ENCODE data around the gene PRAME.
"Not testable (repeated sequence)": the region's sequence is repeated elsewhere in the genome, so short reads cannot be mapped to it uniquely, and the experiment has no call there.

The PRAME gene, protein sequence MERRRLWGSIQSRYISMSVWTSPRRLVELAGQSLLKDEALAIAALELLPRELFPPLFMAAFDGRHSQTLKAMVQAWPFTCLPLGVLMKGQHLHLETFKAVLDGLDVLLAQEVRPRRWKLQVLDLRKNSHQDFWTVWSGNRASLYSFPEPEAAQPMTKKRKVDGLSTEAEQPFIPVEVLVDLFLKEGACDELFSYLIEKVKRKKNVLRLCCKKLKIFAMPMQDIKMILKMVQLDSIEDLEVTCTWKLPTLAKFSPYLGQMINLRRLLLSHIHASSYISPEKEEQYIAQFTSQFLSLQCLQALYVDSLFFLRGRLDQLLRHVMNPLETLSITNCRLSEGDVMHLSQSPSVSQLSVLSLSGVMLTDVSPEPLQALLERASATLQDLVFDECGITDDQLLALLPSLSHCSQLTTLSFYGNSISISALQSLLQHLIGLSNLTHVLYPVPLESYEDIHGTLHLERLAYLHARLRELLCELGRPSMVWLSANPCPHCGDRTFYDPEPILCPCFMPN

DNA sequence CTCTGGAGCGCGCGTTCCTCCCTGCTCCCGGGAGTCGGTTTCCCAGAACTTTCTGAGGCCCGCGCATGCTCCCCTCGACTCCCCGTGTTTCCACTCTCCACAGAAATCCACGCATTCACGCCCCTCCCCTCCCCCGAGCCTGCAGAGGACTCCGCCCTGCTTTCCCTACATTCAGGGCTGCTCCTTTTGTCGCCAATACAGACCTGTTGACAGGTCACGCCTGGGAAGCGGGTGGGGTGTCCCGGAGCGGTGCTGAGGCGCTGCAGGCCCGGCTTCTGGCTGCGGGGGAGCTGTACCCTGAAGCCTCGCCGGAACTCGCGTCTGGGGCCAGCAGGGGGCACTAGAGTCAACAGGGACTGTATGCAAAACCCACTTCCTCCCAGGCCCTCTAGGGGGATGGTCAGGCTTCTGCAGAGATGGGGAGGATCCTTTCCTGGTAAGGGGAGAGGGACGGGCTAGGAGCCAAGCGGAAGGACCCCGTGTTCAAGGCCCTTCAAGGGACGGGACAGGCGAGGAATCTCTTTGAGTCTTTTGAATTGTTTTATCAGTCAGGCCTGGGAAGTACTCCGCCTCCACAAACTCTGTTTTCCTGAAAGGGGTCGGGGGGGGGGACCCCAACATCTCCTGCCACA, at the start of gene PRAME:
Gene PRAME, minus strand, starts transcription at position 294 of the 632 bp plus-strand sequence. CDS start 2,433 bp downstream, outside the sequence.
- DNase-seq (ENCODE audit: low read depth, low spot score) = peak; percentile 17

- not testable (repeated sequence) for DNase-seq (ENCODE audit: low read depth, low spot score)
These were observed 49.0 kb upstream of the PRAME start for GRCh38 chr22:22608022-22608421.

DNA sequence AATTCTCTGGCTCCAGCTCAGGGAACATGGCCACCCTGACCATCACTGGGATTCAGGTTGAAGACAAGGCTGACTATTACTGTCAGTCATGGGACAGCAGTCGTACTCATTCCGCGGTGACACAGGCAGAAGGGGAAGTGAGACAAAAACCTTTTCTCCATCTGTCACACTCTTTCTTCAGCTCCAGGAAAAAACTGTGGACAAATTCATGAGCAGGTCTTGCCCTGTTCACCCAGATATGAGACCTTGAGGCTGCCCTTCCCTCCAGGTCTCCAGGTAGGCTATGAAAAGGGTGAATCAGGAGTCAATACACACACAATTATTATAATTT, 46.0 kb upstream of the PRAME start:
- no peak for DNase-seq (ENCODE audit: low read depth, low spot score)

DNA sequence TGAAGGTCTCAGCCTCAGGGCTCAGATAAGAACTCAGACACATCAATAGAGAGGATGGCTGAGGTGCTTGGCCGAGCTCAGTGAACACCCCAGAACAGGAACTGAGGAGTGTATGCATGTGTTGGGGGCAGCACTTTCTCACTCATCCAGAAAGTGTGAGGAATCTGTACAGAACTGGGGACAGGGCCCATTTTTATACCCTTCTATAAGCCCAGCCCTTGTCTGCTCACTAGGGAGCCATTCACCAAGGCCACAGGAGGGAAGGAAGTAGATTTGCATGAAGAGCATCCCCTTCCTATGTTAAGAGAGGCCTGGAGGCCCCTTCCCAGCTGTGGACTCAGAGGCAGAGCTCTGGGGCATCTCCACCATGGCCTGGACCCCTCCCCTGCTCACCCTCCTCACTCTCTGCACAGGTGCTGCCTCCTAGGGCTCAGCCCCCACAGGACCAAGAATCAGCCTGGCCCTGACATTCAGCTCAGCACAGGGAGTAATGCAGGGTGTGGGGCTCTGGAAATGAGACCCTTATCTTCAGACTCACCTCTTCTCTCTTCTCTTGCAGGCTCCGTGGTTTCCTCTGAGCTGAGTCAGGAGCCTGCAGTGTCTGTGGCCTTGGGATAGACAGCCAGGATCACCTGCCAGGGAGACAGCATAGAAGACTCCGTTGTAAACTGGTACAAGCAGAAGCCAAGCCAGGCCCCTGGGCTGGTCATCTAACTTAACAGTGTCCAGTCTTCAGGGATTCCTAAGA, 45.4 kb upstream of the PRAME start:
- no peak for DNase-seq (ENCODE audit: low read depth, low spot score)

DNA sequence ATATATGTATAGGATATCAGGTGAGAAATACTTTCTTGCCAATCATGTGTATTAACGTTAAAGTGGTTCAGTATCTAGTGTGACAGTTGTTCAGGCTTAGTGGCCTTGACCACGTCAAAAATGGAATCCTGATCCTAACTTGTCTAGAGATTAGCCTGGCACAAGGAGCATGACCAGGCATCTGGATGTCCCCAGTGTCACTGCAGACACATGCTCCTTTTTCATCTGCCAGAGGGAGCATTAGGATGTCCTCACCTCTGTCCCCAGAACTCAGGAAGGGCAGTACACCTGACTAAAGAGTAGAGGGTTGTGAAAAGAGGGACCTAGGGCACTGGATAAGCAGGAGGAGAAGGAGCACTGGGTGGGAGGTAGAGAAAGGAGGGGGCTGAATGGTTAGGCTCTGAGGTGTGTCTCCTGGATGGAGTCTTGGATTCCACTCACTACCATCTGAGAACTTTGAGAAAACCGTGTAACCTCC, 44.4 kb upstream of the PRAME start:
- DNase-seq (ENCODE audit: low read depth, low spot score) = no peak

- DNase-seq (ENCODE audit: low read depth, low spot score) = no peak
These were observed 41.6 kb upstream of the PRAME start for GRCh38 chr22:22600531-22601261.

- no peak for DNase-seq (ENCODE audit: low read depth, low spot score)
These were observed 40.2 kb upstream of the PRAME start for GRCh38 chr22:22599248-22599647.

GRCh38 chr22:22598144-22598543, 39.1 kb upstream of the PRAME start:
- no peak for DNase-seq (ENCODE audit: low read depth, low spot score)

- DNase-seq (ENCODE audit: low read depth, low spot score) = no peak
These were observed 36.2 kb upstream of the PRAME start for GRCh38 chr22:22595001-22595835.

GRCh38 chr22:22593964-22594656, 35.0 kb upstream of the PRAME start:
- peak; percentile 65 for DNase-seq (ENCODE audit: low read depth, low spot score)

GRCh38 chr22:22593250-22593649, 34.2 kb upstream of the PRAME start:
- no peak for DNase-seq (ENCODE audit: low read depth, low spot score)

GRCh38 chr22:22591348-22592299, 32.6 kb upstream of the PRAME start:
- DNase-seq (ENCODE audit: low read depth, low spot score) = no peak

- DNase-seq (ENCODE audit: low read depth, low spot score) = no peak
These were observed 31.2 kb upstream of the PRAME start for GRCh38 chr22:22590136-22590891.

DNA sequence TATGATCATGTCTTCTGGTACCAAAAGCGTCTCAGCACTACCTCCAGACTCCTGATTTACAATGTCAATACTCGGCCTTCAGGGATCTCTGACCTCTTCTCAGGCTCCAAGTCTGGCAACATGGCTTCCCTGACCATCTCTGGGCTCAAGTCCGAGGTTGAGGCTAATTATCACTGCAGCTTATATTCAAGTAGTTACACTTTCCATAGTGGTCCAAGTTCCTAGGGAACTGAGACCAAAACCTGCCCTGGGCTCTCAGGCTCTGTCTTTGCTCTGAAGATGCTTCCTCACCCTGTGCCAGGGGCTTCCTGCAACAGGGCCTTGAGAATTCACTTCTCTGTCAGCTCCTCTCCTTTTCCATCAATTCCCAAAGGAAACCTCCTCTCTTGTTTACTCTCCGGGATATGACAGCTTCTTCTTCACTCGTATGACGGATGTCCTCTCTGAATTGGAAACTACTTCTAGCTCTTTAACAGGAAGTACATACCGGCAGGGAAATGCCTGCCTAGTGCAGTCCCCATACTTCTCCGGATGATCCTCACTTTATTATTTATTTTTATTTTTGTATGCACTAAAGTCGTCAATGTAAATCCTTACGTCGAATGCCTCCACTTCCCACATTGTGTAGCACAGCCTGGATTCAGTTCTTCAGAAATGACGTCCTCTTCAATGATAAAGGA, 29.6 kb upstream of the PRAME start:
- no peak for DNase-seq (ENCODE audit: low read depth, low spot score)

DNA sequence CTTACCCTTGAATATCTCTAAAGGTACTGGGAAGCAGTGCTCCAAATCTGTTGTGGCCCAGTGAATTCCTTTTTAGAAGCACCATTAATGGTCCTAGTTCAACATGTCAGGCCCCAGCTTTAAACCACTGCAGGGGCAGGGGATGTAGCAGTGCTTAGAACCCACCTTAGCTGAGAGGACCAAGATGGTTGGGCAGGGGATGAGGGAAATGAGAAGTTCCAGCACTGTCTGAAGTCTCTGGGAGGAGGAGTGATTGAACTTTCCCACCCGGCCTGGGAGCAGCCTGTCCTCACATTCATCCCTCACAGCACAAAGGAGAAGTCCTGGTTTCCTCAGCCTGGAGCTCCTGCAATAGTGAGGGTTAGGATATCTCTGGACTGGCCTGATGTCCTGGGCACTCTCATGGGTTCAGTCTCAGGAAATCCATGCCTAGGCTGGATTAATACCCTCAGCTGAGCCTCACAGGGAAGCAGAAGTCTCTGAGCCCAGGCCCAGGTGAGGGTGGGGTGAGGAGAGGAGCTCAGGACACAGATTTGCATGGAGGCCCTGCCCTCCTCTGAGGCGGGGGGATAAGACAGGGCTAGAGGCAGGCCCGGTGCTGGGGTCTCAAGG, 28.6 kb upstream of the PRAME start:
- no peak for DNase-seq (ENCODE audit: low read depth, low spot score)

- DNase-seq (ENCODE audit: low read depth, low spot score) = no peak
These were observed 25.7 kb upstream of the PRAME start for GRCh38 chr22:22584722-22585121.

DNA sequence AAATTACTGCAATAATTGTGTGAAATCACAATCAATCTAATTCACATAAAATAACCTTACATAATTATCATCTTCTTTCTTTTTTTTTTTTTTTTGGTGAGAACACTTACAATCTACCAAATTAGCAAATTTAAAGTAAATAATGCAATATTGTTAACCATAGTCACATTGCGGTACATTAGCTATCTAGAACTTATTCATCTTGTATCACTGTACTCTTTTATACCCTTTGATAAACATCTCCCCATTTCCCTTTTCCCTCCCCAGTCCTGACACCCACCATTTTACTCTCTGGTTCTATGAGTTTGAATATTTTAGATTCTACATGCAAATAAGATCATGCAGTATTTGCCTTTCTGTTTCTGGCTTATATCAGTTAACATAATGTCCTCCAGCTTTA, 24.0 kb upstream of the PRAME start:
- DNase-seq (ENCODE audit: low read depth, low spot score) = no peak

Data from astrocyte of the hippocampus (primary cell).